HEK293 (cell line): ENCODE data around the gene PSAP.

Experiments
- CTCF ChIA-PET: fragments of 350-600 bp; formaldehyde crosslinking; extraction: SDS; loops from one replicate; lab custom pipeline; 2021; ENCODE audit warnings: antibody characterized with exemption; lab: Yijun Ruan, JAX
- POLR2A ChIA-PET: fragments of 300-600 bp; formaldehyde crosslinking; extraction: SDS; loops from one replicate; lab custom pipeline; 2020; ENCODE audit warnings: antibody characterized with exemption, inconsistent platforms; lab: Yijun Ruan, JAX
- H3K27ac ChIP-seq: fragments of 200-500 bp; sonication (Bioruptor generic); 2 replicates; pipeline ENCODE4 v1.5.1; 2014; ENCODE audit warnings: low read depth, low read length, control low read depth, inconsistent platforms; ENCODE audit errors: extremely low read depth
- H3K36me3 ChIP-seq, 2 experiments: fragments of 200-500 bp in 1 of 2; sonication (Bioruptor generic) in 1 of 2; 1 replicate in 1 of 2; 2 replicates in 1 of 2; pipeline ENCODE4 v1.5.1; 2014 to 2017; ENCODE audit warnings: inconsistent platforms in 2 of 2, low read length in 2 of 2; ENCODE audit not compliant: control insufficient read depth in 2 of 2, insufficient read depth in 1 of 2
- H3K4me1 ChIP-seq: fragments of 200-500 bp; sonication (Bioruptor generic); 2 replicates; pipeline ENCODE4 v1.5.1; 2014; ENCODE audit warnings: mild to moderate bottlenecking, low read length, inconsistent platforms; ENCODE audit not compliant: control insufficient read depth, insufficient read depth
- H3K4me3 ChIP-seq: 2 replicates; pipeline ENCODE4 v1.5.1; 2011; ENCODE audit warnings: low read depth, mild to moderate bottlenecking, control low read depth, low read length, moderate library complexity
- H3K9me3 ChIP-seq: fragments of 200-500 bp; sonication (Bioruptor generic); 2 replicates; pipeline ENCODE4 v1.5.1; 2014; ENCODE audit warnings: low read depth, low read length, inconsistent platforms; ENCODE audit not compliant: control insufficient read depth, insufficient read depth
- FEZF1 ChIP-seq: fragments of 450-650 bp; formaldehyde crosslinking; IDR thresholded peaks from 2 replicates; pipeline ENCODE4 v1.5.1; 2016; ENCODE audit warnings: missing biosample characterization, missing genetic modification characterization
- KLF10 ChIP-seq: fragments of 450-650 bp; IDR thresholded peaks from 2 replicates; pipeline ENCODE4 v1.5.1; 2018; ENCODE audit warnings: missing biosample characterization, mild to moderate bottlenecking, missing genetic modification characterization
- MEIS1 ChIP-seq: sonication (generic); formaldehyde crosslinking; IDR thresholded peaks from 2 replicates; pipeline ENCODE4 v1.8.1; 2022; ENCODE audit warnings: missing genetic modification reagents, mild to moderate bottlenecking, borderline replicate concordance
- MYNN ChIP-seq: fragments of 450-650 bp; formaldehyde crosslinking; IDR thresholded peaks from 2 replicates; pipeline ENCODE4 v1.5.1; 2016; ENCODE audit warnings: missing biosample characterization, missing genetic modification characterization, borderline replicate concordance
- RBAK ChIP-seq: fragments of 450-650 bp; formaldehyde crosslinking; IDR thresholded peaks from 2 replicates; pipeline ENCODE4 v1.5.1; 2016; ENCODE audit warnings: missing biosample characterization, missing genetic modification characterization
- REPIN1 ChIP-seq: fragments of 450-650 bp; formaldehyde crosslinking; IDR thresholded peaks from 2 replicates; pipeline ENCODE4 v1.5.1; 2017; ENCODE audit warnings: missing biosample characterization, missing genetic modification characterization, low read depth
- SCRT2 ChIP-seq: fragments of 450-650 bp; formaldehyde crosslinking; IDR thresholded peaks from 2 replicates; pipeline ENCODE4 v1.5.1; 2016; ENCODE audit warnings: missing biosample characterization, missing genetic modification characterization
- ZNF239 ChIP-seq: fragments of 450-650 bp; formaldehyde crosslinking; IDR thresholded peaks from 2 replicates; pipeline ENCODE4 v1.5.1; 2016; ENCODE audit warnings: missing biosample characterization, missing genetic modification characterization
- ZNF266 ChIP-seq: fragments of 450-650 bp; formaldehyde crosslinking; IDR thresholded peaks from 2 replicates; pipeline ENCODE4 v1.5.1; 2016; ENCODE audit warnings: missing biosample characterization, missing genetic modification characterization, low read depth
- ZNF366 ChIP-seq: fragments of 450-650 bp; formaldehyde crosslinking; conservative IDR thresholded peaks from 2 replicates; pipeline ENCODE4 v1.5.1; 2016; ENCODE audit warnings: missing biosample characterization, missing genetic modification characterization
- ZNF624 ChIP-seq: fragments of 450-650 bp; formaldehyde crosslinking; IDR thresholded peaks from 2 replicates; pipeline ENCODE4 v1.5.1; 2017; ENCODE audit warnings: missing biosample characterization, missing genetic modification characterization
- TF ChIP-seq, protein P1 (sequence below): fragments of 450-650 bp; formaldehyde crosslinking; IDR thresholded peaks from 2 replicates; pipeline ENCODE4 v1.5.1; 2016; ENCODE audit warnings: missing biosample characterization, missing genetic modification characterization
- TF ChIP-seq, protein P2 (sequence below): fragments of 450-650 bp; formaldehyde crosslinking; IDR thresholded peaks from 2 replicates; pipeline ENCODE4 v1.5.1; 2016; ENCODE audit warnings: missing biosample characterization, missing genetic modification characterization
- TF ChIP-seq, protein P3 (sequence below): fragments of 450-650 bp; formaldehyde crosslinking; IDR thresholded peaks from 2 replicates; pipeline ENCODE4 v1.5.1; 2017; ENCODE audit warnings: missing biosample characterization, missing genetic modification characterization
- TF ChIP-seq, protein P4 (sequence below): fragments of 450-650 bp; formaldehyde crosslinking; IDR thresholded peaks from 2 replicates; pipeline ENCODE4 v1.5.1; 2016; ENCODE audit warnings: missing biosample characterization, missing genetic modification characterization, low read depth
- TF ChIP-seq, protein P5 (sequence below): fragments of 450-650 bp; formaldehyde crosslinking; IDR thresholded peaks from 2 replicates; pipeline ENCODE4 v1.5.1; 2017; ENCODE audit warnings: missing biosample characterization, missing genetic modification characterization
- TF ChIP-seq, protein P6 (sequence below): fragments of 450-650 bp; IDR thresholded peaks from 2 replicates; pipeline ENCODE4 v1.5.1; 2018; ENCODE audit warnings: missing biosample characterization, mild to moderate bottlenecking, missing genetic modification characterization
- TF ChIP-seq, protein P7 (sequence below): fragments of 450-650 bp; formaldehyde crosslinking; IDR thresholded peaks from 2 replicates; pipeline ENCODE4 v1.5.1; 2016; ENCODE audit warnings: missing biosample characterization, missing genetic modification characterization

Gene PSAP

DNA sequence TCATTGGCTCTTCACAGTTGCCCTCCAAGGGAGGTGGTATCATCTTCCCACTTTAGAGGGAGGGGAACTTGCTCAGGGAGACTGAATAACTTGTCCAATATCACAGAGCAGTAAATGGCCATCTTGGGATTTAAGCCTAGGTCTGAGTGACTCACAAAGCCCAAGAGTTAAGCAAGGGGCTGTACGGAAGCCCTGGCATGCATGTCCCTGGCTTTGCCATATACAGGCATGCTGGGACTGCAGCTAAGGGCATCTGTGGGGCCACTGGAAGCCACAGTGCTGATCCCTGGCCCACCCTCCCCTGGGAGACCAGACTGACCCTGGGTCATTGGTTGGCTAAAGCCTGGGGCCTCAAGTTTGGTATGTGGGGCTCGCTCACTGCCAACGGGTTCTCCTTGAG lies 80.8 kb downstream of the PSAP start:
- ChIA-PET CTCF (no interaction called here), POLR2A (no interaction called here)
- Histone ChIP-seq H3K4me3 (no peak overlapping the region), H3K27ac (no peak overlapping the region), H3K9me3 (no peaks in the 10 kb centered on the region), H3K36me3 (no peaks in the 10 kb centered on the region), H3K4me1 (no peaks in the 10 kb centered on the region; the same call in 1 of the 2 replicates)
- TF ChIP-seq SCRT2 (tag by site-specific recombination): no peak
- no peak for TF ChIP-seq ZNF266
- TF ChIP-seq, protein P1, sequence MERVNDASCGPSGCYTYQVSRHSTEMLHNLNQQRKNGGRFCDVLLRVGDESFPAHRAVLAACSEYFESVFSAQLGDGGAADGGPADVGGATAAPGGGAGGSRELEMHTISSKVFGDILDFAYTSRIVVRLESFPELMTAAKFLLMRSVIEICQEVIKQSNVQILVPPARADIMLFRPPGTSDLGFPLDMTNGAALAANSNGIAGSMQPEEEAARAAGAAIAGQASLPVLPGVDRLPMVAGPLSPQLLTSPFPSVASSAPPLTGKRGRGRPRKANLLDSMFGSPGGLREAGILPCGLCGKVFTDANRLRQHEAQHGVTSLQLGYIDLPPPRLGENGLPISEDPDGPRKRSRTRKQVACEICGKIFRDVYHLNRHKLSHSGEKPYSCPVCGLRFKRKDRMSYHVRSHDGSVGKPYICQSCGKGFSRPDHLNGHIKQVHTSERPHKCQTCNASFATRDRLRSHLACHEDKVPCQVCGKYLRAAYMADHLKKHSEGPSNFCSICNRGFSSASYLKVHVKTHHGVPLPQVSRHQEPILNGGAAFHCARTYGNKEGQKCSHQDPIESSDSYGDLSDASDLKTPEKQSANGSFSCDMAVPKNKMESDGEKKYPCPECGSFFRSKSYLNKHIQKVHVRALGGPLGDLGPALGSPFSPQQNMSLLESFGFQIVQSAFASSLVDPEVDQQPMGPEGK (tag by site-specific recombination): no peak
- TF ChIP-seq, protein P2, sequence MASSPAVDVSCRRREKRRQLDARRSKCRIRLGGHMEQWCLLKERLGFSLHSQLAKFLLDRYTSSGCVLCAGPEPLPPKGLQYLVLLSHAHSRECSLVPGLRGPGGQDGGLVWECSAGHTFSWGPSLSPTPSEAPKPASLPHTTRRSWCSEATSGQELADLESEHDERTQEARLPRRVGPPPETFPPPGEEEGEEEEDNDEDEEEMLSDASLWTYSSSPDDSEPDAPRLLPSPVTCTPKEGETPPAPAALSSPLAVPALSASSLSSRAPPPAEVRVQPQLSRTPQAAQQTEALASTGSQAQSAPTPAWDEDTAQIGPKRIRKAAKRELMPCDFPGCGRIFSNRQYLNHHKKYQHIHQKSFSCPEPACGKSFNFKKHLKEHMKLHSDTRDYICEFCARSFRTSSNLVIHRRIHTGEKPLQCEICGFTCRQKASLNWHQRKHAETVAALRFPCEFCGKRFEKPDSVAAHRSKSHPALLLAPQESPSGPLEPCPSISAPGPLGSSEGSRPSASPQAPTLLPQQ (tag by site-specific recombination): no peak
- no peak for TF ChIP-seq ZNF624 (tag by site-specific recombination)
- TF ChIP-seq MEIS1 (CRISPR knock-in tag): no peak
- TF ChIP-seq, protein P3, sequence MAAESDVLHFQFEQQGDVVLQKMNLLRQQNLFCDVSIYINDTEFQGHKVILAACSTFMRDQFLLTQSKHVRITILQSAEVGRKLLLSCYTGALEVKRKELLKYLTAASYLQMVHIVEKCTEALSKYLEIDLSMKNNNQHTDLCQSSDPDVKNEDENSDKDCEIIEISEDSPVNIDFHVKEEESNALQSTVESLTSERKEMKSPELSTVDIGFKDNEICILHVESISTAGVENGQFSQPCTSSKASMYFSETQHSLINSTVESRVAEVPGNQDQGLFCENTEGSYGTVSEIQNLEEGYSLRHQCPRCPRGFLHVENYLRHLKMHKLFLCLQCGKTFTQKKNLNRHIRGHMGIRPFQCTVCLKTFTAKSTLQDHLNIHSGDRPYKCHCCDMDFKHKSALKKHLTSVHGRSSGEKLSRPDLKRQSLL: no peak
- no peak for TF ChIP-seq ZNF366 (tag by site-specific recombination)
- TF ChIP-seq, protein P4, sequence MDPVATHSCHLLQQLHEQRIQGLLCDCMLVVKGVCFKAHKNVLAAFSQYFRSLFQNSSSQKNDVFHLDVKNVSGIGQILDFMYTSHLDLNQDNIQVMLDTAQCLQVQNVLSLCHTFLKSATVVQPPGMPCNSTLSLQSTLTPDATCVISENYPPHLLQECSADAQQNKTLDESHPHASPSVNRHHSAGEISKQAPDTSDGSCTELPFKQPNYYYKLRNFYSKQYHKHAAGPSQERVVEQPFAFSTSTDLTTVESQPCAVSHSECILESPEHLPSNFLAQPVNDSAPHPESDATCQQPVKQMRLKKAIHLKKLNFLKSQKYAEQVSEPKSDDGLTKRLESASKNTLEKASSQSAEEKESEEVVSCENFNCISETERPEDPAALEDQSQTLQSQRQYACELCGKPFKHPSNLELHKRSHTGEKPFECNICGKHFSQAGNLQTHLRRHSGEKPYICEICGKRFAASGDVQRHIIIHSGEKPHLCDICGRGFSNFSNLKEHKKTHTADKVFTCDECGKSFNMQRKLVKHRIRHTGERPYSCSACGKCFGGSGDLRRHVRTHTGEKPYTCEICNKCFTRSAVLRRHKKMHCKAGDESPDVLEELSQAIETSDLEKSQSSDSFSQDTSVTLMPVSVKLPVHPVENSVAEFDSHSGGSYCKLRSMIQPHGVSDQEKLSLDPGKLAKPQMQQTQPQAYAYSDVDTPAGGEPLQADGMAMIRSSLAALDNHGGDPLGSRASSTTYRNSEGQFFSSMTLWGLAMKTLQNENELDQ (tag by site-specific recombination): no peak
- no peak for TF ChIP-seq FEZF1
- TF ChIP-seq, protein P5, sequence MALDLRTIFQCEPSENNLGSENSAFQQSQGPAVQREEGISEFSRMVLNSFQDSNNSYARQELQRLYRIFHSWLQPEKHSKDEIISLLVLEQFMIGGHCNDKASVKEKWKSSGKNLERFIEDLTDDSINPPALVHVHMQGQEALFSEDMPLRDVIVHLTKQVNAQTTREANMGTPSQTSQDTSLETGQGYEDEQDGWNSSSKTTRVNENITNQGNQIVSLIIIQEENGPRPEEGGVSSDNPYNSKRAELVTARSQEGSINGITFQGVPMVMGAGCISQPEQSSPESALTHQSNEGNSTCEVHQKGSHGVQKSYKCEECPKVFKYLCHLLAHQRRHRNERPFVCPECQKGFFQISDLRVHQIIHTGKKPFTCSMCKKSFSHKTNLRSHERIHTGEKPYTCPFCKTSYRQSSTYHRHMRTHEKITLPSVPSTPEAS (tag by site-specific recombination): no peak
- TF ChIP-seq, protein P6, sequence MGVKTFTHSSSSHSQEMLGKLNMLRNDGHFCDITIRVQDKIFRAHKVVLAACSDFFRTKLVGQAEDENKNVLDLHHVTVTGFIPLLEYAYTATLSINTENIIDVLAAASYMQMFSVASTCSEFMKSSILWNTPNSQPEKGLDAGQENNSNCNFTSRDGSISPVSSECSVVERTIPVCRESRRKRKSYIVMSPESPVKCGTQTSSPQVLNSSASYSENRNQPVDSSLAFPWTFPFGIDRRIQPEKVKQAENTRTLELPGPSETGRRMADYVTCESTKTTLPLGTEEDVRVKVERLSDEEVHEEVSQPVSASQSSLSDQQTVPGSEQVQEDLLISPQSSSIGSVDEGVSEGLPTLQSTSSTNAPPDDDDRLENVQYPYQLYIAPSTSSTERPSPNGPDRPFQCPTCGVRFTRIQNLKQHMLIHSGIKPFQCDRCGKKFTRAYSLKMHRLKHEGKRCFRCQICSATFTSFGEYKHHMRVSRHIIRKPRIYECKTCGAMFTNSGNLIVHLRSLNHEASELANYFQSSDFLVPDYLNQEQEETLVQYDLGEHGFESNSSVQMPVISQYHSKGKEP: no peak
- no peak for TF ChIP-seq REPIN1
- no peak for TF ChIP-seq RBAK (tag by site-specific recombination)
- TF ChIP-seq, protein P7, sequence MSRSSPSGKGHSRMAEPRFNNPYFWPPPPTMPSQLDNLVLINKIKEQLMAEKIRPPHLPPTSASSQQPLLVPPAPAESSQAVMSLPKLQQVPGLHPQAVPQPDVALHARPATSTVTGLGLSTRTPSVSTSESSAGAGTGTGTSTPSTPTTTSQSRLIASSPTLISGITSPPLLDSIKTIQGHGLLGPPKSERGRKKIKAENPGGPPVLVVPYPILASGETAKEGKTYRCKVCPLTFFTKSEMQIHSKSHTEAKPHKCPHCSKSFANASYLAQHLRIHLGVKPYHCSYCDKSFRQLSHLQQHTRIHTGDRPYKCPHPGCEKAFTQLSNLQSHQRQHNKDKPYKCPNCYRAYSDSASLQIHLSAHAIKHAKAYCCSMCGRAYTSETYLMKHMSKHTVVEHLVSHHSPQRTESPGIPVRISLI (tag by site-specific recombination): no peak
- TF ChIP-seq ZNF239: no peak
- no peak for TF ChIP-seq KLF10
- TF ChIP-seq MYNN (tag by site-specific recombination): no peak
